GM12878 (cell line): Measurements from ENCODE around the gene TNK1. TPM values are rescaled to one million over a fixed set of nuclear protein-coding genes. Genes with fewer than 3 reads are reported as not detected.

ENCODE experiments used
- ATAC-seq: fragments of 200-7000 bp; cut with Tn5 transposase; 3 replicates; pipeline ENCODE4 v1.9.1; 2020; ENCODE audit warnings: mild to moderate bottlenecking, moderate library complexity
- BruUV-seq: library from RNA; stranded (reverse); fragments of 400-500 nt; replicated peaks from 2 replicates; lab custom pipeline; 2021; lab: Mats Ljungman, UMichigan
- CTCF ChIA-PET: fragments of 300-600 bp; sonication (Branson Sonifier 250); formaldehyde crosslinking; extraction: SDS; loops from one replicate; lab custom pipeline; 2021; ENCODE audit warnings: inconsistent platforms; lab: Yijun Ruan, JAX
- POLR2A ChIA-PET: fragments of 350-600 bp; formaldehyde crosslinking; extraction: SDS; loops from one replicate; lab custom pipeline; 2021; ENCODE audit warnings: inconsistent platforms; lab: Charles Lee
- RAD21 ChIA-PET: fragments of 300-600 bp; sonication (Branson Sonifier 250); formaldehyde crosslinking; loops from one replicate; lab custom pipeline; 2023; ENCODE audit warnings: antibody characterized with exemption; ENCODE audit not compliant: unreplicated experiment; lab: Charles Lee
- SMC1A ChIA-PET: fragments of 300-600 bp; sonication (Branson Sonifier 250); formaldehyde crosslinking; loops from one replicate; lab custom pipeline; 2023; ENCODE audit not compliant: unreplicated experiment, uncharacterized antibody; lab: Charles Lee
- DNase-seq: peaks from one replicate; pipeline ENCODE4 v3.0.0-alpha.2; 2011; ENCODE audit warnings: low read depth, low spot score
- FAIRE-seq: peaks from 3 replicates; lab custom pipeline; 2011; peaks lifted over from hg19 to GRCh38; lab: Jason Lieb, UNC
- H2AFZ ChIP-seq: 2 replicates; pipeline ENCODE4 v1.6.0; 2011; ENCODE audit warnings: low read depth, low read length, control low read depth; ENCODE audit not compliant: control insufficient read depth
- H3K27ac ChIP-seq: 2 replicates; pipeline ENCODE4 v1.5.1; 2011; ENCODE audit warnings: control low read depth; ENCODE audit not compliant: control insufficient read depth, insufficient read depth
- H3K27me3 ChIP-seq, 2 experiments: replicated peaks in 1 of 2; 2 replicates each; pipeline versions ENCODE4 v1.6.0 to v1.6.1; 2011; ENCODE audit warnings: low read length in 1 of 2; ENCODE audit not compliant: control insufficient read depth in 2 of 2, insufficient read depth in 2 of 2
- H3K36me3 ChIP-seq, 2 experiments: 2 replicates each; pipeline ENCODE4 v1.5.1; 2011; ENCODE audit warnings: low read length in 1 of 2; ENCODE audit not compliant: control insufficient read depth in 2 of 2, insufficient read depth in 2 of 2
- H3K4me1 ChIP-seq: 2 replicates; pipeline ENCODE4 v1.6.1; 2011; ENCODE audit warnings: mild to moderate bottlenecking, low read length, moderate library complexity, mixed read lengths; ENCODE audit not compliant: control insufficient read depth, insufficient read depth
- H3K4me2 ChIP-seq: 2 replicates; pipeline ENCODE4 v1.6.0; 2011; ENCODE audit warnings: control low read depth; ENCODE audit not compliant: control insufficient read depth, insufficient read depth
- H3K4me3 ChIP-seq: fragments of 200-600 bp; sonication (generic); 2 replicates; pipeline ENCODE4 v1.5.1; 2016
- H3K79me2 ChIP-seq: 2 replicates; pipeline ENCODE4 v1.6.0; 2011; ENCODE audit warnings: low read length; ENCODE audit not compliant: control insufficient read depth, insufficient read depth
- H3K9ac ChIP-seq: 2 replicates; pipeline ENCODE4 v1.8.0; 2011; ENCODE audit warnings: low read length, control low read depth, mixed read lengths; ENCODE audit not compliant: control insufficient read depth, insufficient read depth
- H3K9me3 ChIP-seq: replicated peaks from 3 replicates; pipeline ENCODE4 v1.5.1; 2011; ENCODE audit warnings: mild to moderate bottlenecking, low read length; ENCODE audit not compliant: control insufficient read depth, insufficient read depth
- H4K20me1 ChIP-seq: 2 replicates; pipeline ENCODE4 v1.6.0; 2011; ENCODE audit not compliant: control insufficient read depth, insufficient read depth
- ATF7 ChIP-seq: fragments of 450-650 bp; IDR thresholded peaks from 2 replicates; pipeline ENCODE4 v1.6.1; 2016; ENCODE audit warnings: low read depth, mild to moderate bottlenecking
- IRF3 ChIP-seq: fragments of 450-650 bp; IDR thresholded peaks from 2 replicates; pipeline ENCODE4 v1.6.1; 2014; ENCODE audit warnings: mild to moderate bottlenecking
- MTA2 ChIP-seq: fragments of 450-650 bp; IDR thresholded peaks from 2 replicates; pipeline ENCODE4 v1.6.1; 2016; ENCODE audit warnings: low read depth, mild to moderate bottlenecking, moderate library complexity
- PML ChIP-seq: IDR thresholded peaks from 2 replicates; pipeline ENCODE4 v1.6.1; 2012; ENCODE audit warnings: low read length, inconsistent platforms
- REST ChIP-seq: IDR thresholded peaks from 2 replicates; pipeline ENCODE4 v1.6.1; 2012; ENCODE audit warnings: mild to moderate bottlenecking, low read depth, low read length
- STAT3 ChIP-seq: IDR thresholded peaks from 2 replicates; pipeline ENCODE4 v1.6.1; 2011; ENCODE audit warnings: low read depth, low read length, improper control_type of control experiment
- TAF1 ChIP-seq: IDR thresholded peaks from 2 replicates; pipeline ENCODE4 v1.6.1; 2011; ENCODE audit warnings: mild to moderate bottlenecking, low read depth, low read length, borderline replicate concordance
- ZBTB40 ChIP-seq: fragments of 450-650 bp; IDR thresholded peaks from 2 replicates; pipeline ENCODE4 v1.6.1; 2016; ENCODE audit warnings: mild to moderate bottlenecking, moderate library complexity, borderline replicate concordance
- ZNF687 ChIP-seq: fragments of 450-650 bp; IDR thresholded peaks from 2 replicates; pipeline ENCODE4 v1.6.1; 2017; ENCODE audit warnings: mild to moderate bottlenecking, moderate library complexity
- WGBS: methylation state at CpG from one replicate; pipeline ENCODE4 v1.1.6; 2016; ENCODE audit warnings: low lambda C conversion rate; ENCODE audit not compliant: insufficient replicate concordance, insufficient coverage; ENCODE audit errors: missing lambda C conversion rate; 5-methylcytosine and 5-hydroxymethylcytosine counted together
- in situ Hi-C: fragments of 300-500 bp; cut with MboI; formaldehyde crosslinking; loops from 9 replicates; pipeline ENCODE4 v1.14.3; 2018; ENCODE audit warnings: mixed read lengths
- intact Hi-C: fragments of 100-400 bp; cut with micrococcal nuclease; formaldehyde crosslinking; loops from one replicate; pipeline ENCODE4 v1.14.2; 2022; ENCODE audit not compliant: unreplicated experiment
- polyA plus RNA-seq, 11 experiments: library from polyadenylated mRNA; depleted of rRNA in 4 of 11; unstranded in 6 of 11; stranded (reverse) in 5 of 11; fragments of >200 nt; fragmentation: Nextera tagmentation in 4 of 11; fragmentation: Illumina TruSeq in 1 of 11; extraction: Ambion mirVana in 4 of 11; extraction: Trizol in 1 of 11; gene quantifications; 1 replicate in 1 of 11; 2 replicates in 10 of 11; pipeline versions ENCODE4 v1.2.1 to v1.2.3, GENCODE V29; 2011 to 2016; ENCODE audit warnings: inconsistent platforms in 2 of 11, missing spikeins in 2 of 11, low read depth in 1 of 11
- total RNA-seq, 4 experiments: library from RNA; depleted of rRNA in 3 of 4; stranded (reverse); fragments of >200 nt in 3 of 4; fragmentation: Illumina TruSeq in 1 of 4; extraction: Trizol in 1 of 4; gene quantifications; 2 replicates each; pipeline versions ENCODE4 v1.2.1 to v1.2.3, GENCODE V29; 2013 to 2021

The TNK1 gene
- total and polyA plus RNA-seq, 10 of the 15 experiments (the other 5 are each of a cell fraction or from before 2014, with no cell fraction given) = 0.06 to 2.5 (median 0.70) TPM

- Histone ChIP-seq H3K9ac (no peak overlapping the region), H3K79me2 (no peaks in the 10 kb centered on the region), H3K4me3 (no peak overlapping the region), H3K27me3 (no peaks in the 10 kb centered on the region), H2AFZ (no peak overlapping the region), H3K27ac (no peak overlapping the region), H4K20me1 (no peaks in the 10 kb centered on the region), H3K4me1 (no peaks in the 10 kb centered on the region), H3K9me3 (no peaks in the 10 kb centered on the region), H3K4me2 (no peak overlapping the region), H3K36me3 (no peaks in the 10 kb centered on the region)
- FAIRE-seq (no peak), ATAC-seq (no peak), DNase-seq (no peak)
- ChIA-PET POLR2A (interaction anchor here (0.6 kb wide), 1 partner anchor 118 kb away, joined by 4 read pairs; no protein-coding TSS in a partner anchor), RAD21 (interaction anchor here (0.7 kb wide), 1 partner anchor 113 kb away, joined by 3 read pairs; no protein-coding TSS in a partner anchor), SMC1A (no interaction called here), CTCF (interaction anchor here (3.5 kb wide), 1 partner anchor 9 kb away, joined by 15 read pairs; no protein-coding TSS in a partner anchor)
- BruUV-seq = no TSS peak
- in situ Hi-C loops (no loop called here), intact Hi-C loops (no loop called here)
- WGBS = 51% methylated on average over 6 of the region's 6 CpGs
- TF ChIP-seq MTA2 (no peak), TAF1 (no peak), STAT3 (no peak), IRF3 (no peak), ZNF687 (no peak), REST (no peak), PML (no peak), ZBTB40 (no peak), ATF7 (no peak)
Observed at GRCh38 chr17:7363311-7363710, 17.6 kb upstream of the TNK1 start.
